Endodermal cell (in vitro differentiated cells): ENCODE measurements around the gene TIMP2. TPM values are rescaled to one million over a fixed set of nuclear protein-coding genes. Genes with fewer than 3 reads are reported as not detected.

Experiments
- DNase-seq: peaks from one replicate; pipeline ENCODE4 v3.0.0-alpha.2; 2017
- H3K27ac ChIP-seq: 2 replicates; pipeline ENCODE4 v1.5.1; 2013; ENCODE audit warnings: mild to moderate bottlenecking, low read depth, low read length, moderate library complexity
- H3K27me3 ChIP-seq: 2 replicates; pipeline ENCODE4 v1.6.1; 2013; ENCODE audit warnings: mild to moderate bottlenecking, low read length, moderate library complexity; ENCODE audit not compliant: insufficient read depth, control insufficient read depth, poor library complexity, severe bottlenecking
- H3K36me3 ChIP-seq: 2 replicates; pipeline ENCODE4 v1.7.0; 2013; ENCODE audit warnings: mild to moderate bottlenecking, low read length, moderate library complexity; ENCODE audit not compliant: control insufficient read depth, insufficient read depth
- H3K4me1 ChIP-seq: one replicate; pipeline ENCODE4 v1.7.0; 2013; ENCODE audit warnings: low read length; ENCODE audit not compliant: control insufficient read depth, insufficient read depth
- H3K4me3 ChIP-seq: 2 replicates; pipeline ENCODE4 v1.5.1; 2013; ENCODE audit warnings: mild to moderate bottlenecking, low read length, moderate library complexity
- H3K9ac ChIP-seq: 2 replicates; pipeline ENCODE4 v1.6.1; 2013; ENCODE audit warnings: mild to moderate bottlenecking, low read length, moderate library complexity; ENCODE audit not compliant: poor library complexity, severe bottlenecking; ENCODE audit errors: extremely low read depth
- H3K9me3 ChIP-seq: 2 replicates; pipeline ENCODE4 v1.6.1; 2013; ENCODE audit warnings: mild to moderate bottlenecking, low read length, moderate library complexity; ENCODE audit not compliant: control insufficient read depth
- H3K27ac Mint-ChIP-seq: 2 replicates; pipeline ENCODE4 v1.8.0; 2020; ENCODE audit warnings: mixed read lengths
- H3K27me3 Mint-ChIP-seq: 2 replicates; pipeline ENCODE4 v1.8.0; 2021; ENCODE audit warnings: mild to moderate bottlenecking, mixed read lengths; ENCODE audit not compliant: insufficient read depth
- H3K36me3 Mint-ChIP-seq: 2 replicates; pipeline ENCODE4 v1.8.0; 2020; ENCODE audit warnings: low read depth, mixed read lengths
- H3K4me1 Mint-ChIP-seq: 2 replicates; pipeline ENCODE4 v1.8.0; 2020; ENCODE audit warnings: mixed read lengths
- H3K4me3 Mint-ChIP-seq: 2 replicates; pipeline ENCODE4 v1.8.0; 2020; ENCODE audit warnings: mild to moderate bottlenecking, moderate library complexity, mixed read lengths
- H3K9me3 Mint-ChIP-seq: 2 replicates; pipeline ENCODE4 v1.8.0; 2020; ENCODE audit warnings: mild to moderate bottlenecking, mixed read lengths
- CTCF ChIP-seq: fragments of 200-600 bp; sonication (generic); conservative IDR thresholded peaks from 2 replicates; pipeline ENCODE4 v1.5.0; 2021; ENCODE audit warnings: antibody characterized with exemption, mild to moderate bottlenecking
- WGBS, 2 experiments: methylation state at CpG; one replicate each; pipeline versions ENCODE4 v1.1.5 to v1.1.7; 2013; ENCODE audit warnings: missing lambda C conversion rate in 2 of 2, mixed read lengths in 1 of 2; ENCODE audit not compliant: insufficient coverage in 1 of 2, insufficient read length in 1 of 2; 5-methylcytosine and 5-hydroxymethylcytosine counted together
- total RNA-seq, 2 donors: library from RNA; stranded (reverse); fragmentation: NEBNext Ultra II Directional in 1 of 2; extraction: Animal tissue kit (Norgen Biotek cat#: 25700) in 1 of 2; gene quantifications; 2 replicates in 1 of 2; 3 replicates in 1 of 2; pipeline ENCODE4 v1.2.1, GENCODE V29; 2021

The TIMP2 gene
- total RNA-seq, 2 donors from 2014 or later = 36.9 to 42.7 TPM

DNA sequence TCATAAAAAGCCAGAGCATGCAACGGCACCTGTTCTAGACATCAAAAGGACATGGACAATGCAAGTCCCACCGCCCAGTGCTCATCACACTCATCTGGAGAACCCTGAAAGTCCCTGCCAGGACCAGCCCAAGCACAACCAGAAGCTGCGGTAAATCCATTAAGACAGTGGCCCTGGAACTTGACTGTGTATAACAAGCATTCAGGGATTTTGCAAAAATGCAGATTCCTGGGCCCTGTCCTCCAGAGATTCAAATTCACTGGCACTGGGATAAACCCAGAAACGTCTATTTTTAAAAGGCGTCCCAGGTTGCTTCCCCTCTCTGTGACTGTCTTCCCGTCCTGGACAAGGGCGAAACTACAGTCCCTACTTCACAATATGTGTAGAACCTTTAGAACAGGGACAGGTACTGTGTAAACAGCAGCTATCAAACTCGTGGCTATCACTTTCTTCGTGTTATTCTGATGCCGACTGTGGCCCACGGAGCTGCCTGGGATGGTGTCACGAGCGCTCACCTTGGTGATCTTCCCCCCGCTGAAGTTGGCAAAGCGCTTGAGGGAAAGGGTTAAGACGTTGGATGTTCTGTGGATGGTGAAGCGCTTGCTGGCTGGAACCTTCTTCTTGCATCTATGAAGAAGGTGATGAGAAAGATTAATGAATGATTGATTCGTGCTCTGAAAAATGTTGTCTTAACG, 106.9 kb downstream of the TIMP2 start:
- no peaks in the 10 kb centered on the region for H3K27me3 ChIP-seq
- H3K9me3 Mint-ChIP-seq = no peaks in the 10 kb centered on the region
- no peak overlapping the region for H3K4me3 ChIP-seq
- H3K4me1 Mint-ChIP-seq = no peaks in the 10 kb centered on the region
- DNase-seq = no peak
- TF ChIP-seq CTCF = no peak
- no peaks in the 10 kb centered on the region for H3K4me1 ChIP-seq
- H3K27ac ChIP-seq = no peak overlapping the region
- no peak overlapping the region for H3K9ac ChIP-seq
- no peaks in the 10 kb centered on the region for H3K27me3 Mint-ChIP-seq
- H3K27ac Mint-ChIP-seq = no peak overlapping the region
- H3K9me3 ChIP-seq = no peaks in the 10 kb centered on the region
- peaks cover 75% of the 10 kb centered on the region for H3K36me3 Mint-ChIP-seq
- 93 to 97% methylated on average over 19 of the region's 19 CpGs for WGBS, 2 experiments
- peaks cover 80% of the 10 kb centered on the region for H3K36me3 ChIP-seq
- H3K4me3 Mint-ChIP-seq = no peak overlapping the region

DNA sequence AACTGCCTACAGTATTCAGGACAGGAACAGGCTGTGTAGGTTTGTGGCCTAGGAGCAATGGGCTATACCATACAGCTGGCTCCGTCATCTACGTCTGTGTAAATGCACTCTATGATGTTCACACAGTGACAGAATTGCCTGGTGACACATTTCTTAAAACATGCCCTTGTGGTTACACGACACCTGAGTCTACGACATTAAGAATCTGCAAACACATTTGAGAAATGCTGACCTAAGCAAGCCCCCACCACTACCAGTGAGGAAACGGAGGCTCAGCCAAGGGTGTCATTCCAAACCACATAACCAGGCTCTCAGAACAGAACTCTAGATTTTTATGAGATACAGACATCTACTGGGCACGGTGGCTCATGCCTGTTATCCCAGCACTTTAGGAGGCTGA, 108.1 kb downstream of the TIMP2 start:
- H3K9me3 ChIP-seq = no peaks in the 10 kb centered on the region
- Mint-ChIP-seq H3K36me3 (peaks cover 73% of the 10 kb centered on the region), H3K9me3 (no peaks in the 10 kb centered on the region), H3K4me3 (no peak overlapping the region), H3K4me1 (no peaks in the 10 kb centered on the region), H3K27ac (no peak overlapping the region), H3K27me3 (no peaks in the 10 kb centered on the region)
- no peak overlapping the region for H3K27ac ChIP-seq
- no peak overlapping the region for H3K4me3 ChIP-seq
- H3K36me3 ChIP-seq = peaks cover 86% of the 10 kb centered on the region
- no peak for DNase-seq
- H3K9ac ChIP-seq = no peak overlapping the region
- TF ChIP-seq CTCF = no peak
- H3K27me3 ChIP-seq = no peaks in the 10 kb centered on the region
- 86 to 92% methylated on average over 5 to 6 of the region's 6 CpGs for WGBS, 2 experiments
- no peaks in the 10 kb centered on the region for H3K4me1 ChIP-seq

DNA sequence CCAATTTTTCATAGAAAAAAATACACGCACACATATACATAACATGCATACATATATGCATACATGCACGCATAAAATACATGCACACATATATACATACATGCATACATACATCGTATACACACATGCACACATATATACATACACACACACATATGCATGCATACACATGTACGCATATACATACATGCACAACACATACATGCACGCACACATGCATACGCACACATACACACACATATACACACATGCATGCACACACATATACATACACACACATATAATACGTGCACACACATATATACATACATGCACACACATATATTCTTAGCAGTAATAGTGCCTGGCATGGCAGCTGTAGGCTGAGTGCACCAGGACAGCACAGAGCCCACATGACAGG, 109.5 kb downstream of the TIMP2 start:
- no peaks in the 10 kb centered on the region for H3K4me1 Mint-ChIP-seq
- peaks cover 75% of the 10 kb centered on the region for H3K36me3 Mint-ChIP-seq
- no peaks in the 10 kb centered on the region for H3K4me1 ChIP-seq
- H3K36me3 ChIP-seq = peaks cover 89% of the 10 kb centered on the region
- 86 to 92% methylated on average over 6 to 7 of the region's 7 CpGs for WGBS, 2 experiments
- H3K4me3 ChIP-seq = no peak overlapping the region
- no peak overlapping the region for H3K27ac Mint-ChIP-seq
- H3K27me3 ChIP-seq = no peaks in the 10 kb centered on the region
- H3K9me3 ChIP-seq = no peaks in the 10 kb centered on the region
- no peaks in the 10 kb centered on the region for H3K9me3 Mint-ChIP-seq
- no peak for DNase-seq
- H3K4me3 Mint-ChIP-seq = no peak overlapping the region
- H3K27me3 Mint-ChIP-seq = no peaks in the 10 kb centered on the region
- no peak overlapping the region for H3K27ac ChIP-seq
- H3K9ac ChIP-seq = no peak overlapping the region
- TF ChIP-seq CTCF = no peak
